A549 (cell line): Measurements from ENCODE around the gene NTHL1. TPM values are rescaled to one million over a fixed set of nuclear protein-coding genes. Genes with fewer than 3 reads are reported as not detected.
A peak's percentile ranks its signal among the peaks of the same experiment; 100 is the strongest.

ENCODE experiments used
- ATAC-seq, 2 experiments: fragments of 200-7000 bp in 1 of 2; fragments of >200 bp in 1 of 2; cut with Nextera tagmentation in 1 of 2; cut with Tn5 transposase in 1 of 2; 3 replicates each; pipeline versions ENCODE4 v1.8.0 to v1.9.1; 2018 to 2020; ENCODE audit warnings: mild to moderate bottlenecking in 1 of 2, moderate library complexity in 1 of 2
- CTCF ChIA-PET: fragments of 300-600 bp; sonication (Branson Sonifier 250); formaldehyde crosslinking; extraction: SDS; loops from one replicate; lab custom pipeline; 2021; ENCODE audit warnings: antibody characterized with exemption, inconsistent platforms; lab: Yijun Ruan, JAX
- POLR2A ChIA-PET: fragments of 350-600 bp; formaldehyde crosslinking; extraction: SDS; loops from one replicate; lab custom pipeline; 2021; ENCODE audit warnings: antibody characterized with exemption, inconsistent platforms; lab: Yijun Ruan, JAX
- DNase-seq, 2 experiments: peaks; one replicate each; pipeline versions ENCODE4 v3.0.0 to v3.0.0-alpha.2; 2011 to 2016; ENCODE audit warnings: low read depth in 1 of 2, low spot score in 1 of 2
- FAIRE-seq: peaks from 2 replicates; lab custom pipeline; 2011; peaks lifted over from hg19 to GRCh38; lab: Jason Lieb, UNC
- H3K27ac ChIP-seq, 2 experiments: fragments of >200 bp; sonication (Bioruptor Twin); formaldehyde crosslinking; 3 replicates each; pipeline ENCODE4 v1.5.1; 2016 to 2017
- H3K4me1 ChIP-seq: fragments of >200 bp; sonication (Bioruptor Twin); formaldehyde crosslinking; 3 replicates; pipeline ENCODE4 v1.6.1; 2016
- H3K4me2 ChIP-seq: fragments of >200 bp; sonication (Bioruptor Twin); formaldehyde crosslinking; 3 replicates; pipeline ENCODE4 v1.6.1; 2016
- H3K4me3 ChIP-seq: fragments of >200 bp; sonication (Bioruptor Twin); formaldehyde crosslinking; 3 replicates; pipeline ENCODE4 v1.5.1; 2016
- H3K9me3 ChIP-seq: fragments of >200 bp; sonication (Bioruptor Twin); formaldehyde crosslinking; 3 replicates; pipeline ENCODE4 v1.6.1; 2016
- BCL3 ChIP-seq: fragments of >200 bp; sonication (Bioruptor Twin); formaldehyde crosslinking; IDR thresholded peaks from 3 replicates; pipeline ENCODE4 v1.6.1; 2016
- CBX2 ChIP-seq: fragments of 200-600 bp; sonication (generic); IDR thresholded peaks from 2 replicates; pipeline ENCODE4 v1.6.1; 2016; ENCODE audit warnings: low read depth, mild to moderate bottlenecking, borderline replicate concordance
- CBX8 ChIP-seq: fragments of 200-600 bp; sonication (generic); IDR thresholded peaks from 2 replicates; pipeline ENCODE4 v1.6.1; 2016
- CHD4 ChIP-seq: fragments of 200-600 bp; sonication (generic); IDR thresholded peaks from 2 replicates; pipeline ENCODE4 v1.6.1; 2016; ENCODE audit warnings: antibody characterized with exemption, mild to moderate bottlenecking, borderline replicate concordance
- E2F6 ChIP-seq: IDR thresholded peaks from 2 replicates; pipeline ENCODE4 v1.6.1; 2012; ENCODE audit warnings: low read depth, borderline replicate concordance
- FOSB ChIP-seq: fragments of 250-450 bp; sonication (Bioruptor Pico); IDR thresholded peaks from 2 replicates; pipeline ENCODE4 v1.5.0; 2020; ENCODE audit warnings: mild to moderate bottlenecking, moderate library complexity
- GATA3 ChIP-seq: IDR thresholded peaks from 2 replicates; pipeline ENCODE4 v1.6.1; 2012; ENCODE audit warnings: borderline replicate concordance
- HMGXB4 ChIP-seq: fragments of 250-450 bp; sonication (Bioruptor Pico); IDR thresholded peaks from 2 replicates; pipeline ENCODE4 v1.5.0; 2021; ENCODE audit warnings: mild to moderate bottlenecking, moderate library complexity, borderline replicate concordance
- HOXA7 ChIP-seq: fragments of 250-450 bp; sonication (Bioruptor Pico); IDR thresholded peaks from 2 replicates; pipeline ENCODE4 v1.5.0; 2020; ENCODE audit warnings: mild to moderate bottlenecking, moderate library complexity
- HOXB5 ChIP-seq: fragments of 250-450 bp; sonication (Bioruptor Pico); IDR thresholded peaks from 2 replicates; pipeline ENCODE4 v1.5.0; 2020; ENCODE audit warnings: mild to moderate bottlenecking, moderate library complexity
- MAFK ChIP-seq: fragments of 450-650 bp; IDR thresholded peaks from 2 replicates; pipeline ENCODE4 v1.6.1; 2014; ENCODE audit not compliant: partially characterized antibody
- NFE2L2 ChIP-seq: fragments of 150-350 bp; conservative IDR thresholded peaks from 2 replicates; pipeline ENCODE4 v1.6.1; 2014; ENCODE audit warnings: low read length
- PHF8 ChIP-seq: fragments of 200-600 bp; sonication (generic); IDR thresholded peaks from 2 replicates; pipeline ENCODE4 v1.6.1; 2016; ENCODE audit warnings: low read depth, mild to moderate bottlenecking, antibody characterized with exemption, moderate library complexity, borderline replicate concordance
- TFCP2L1 ChIP-seq: fragments of 250-450 bp; sonication (Bioruptor Pico); IDR thresholded peaks from 2 replicates; pipeline ENCODE4 v1.5.0; 2021; ENCODE audit warnings: mild to moderate bottlenecking
- USF2 ChIP-seq: fragments of 450-650 bp; IDR thresholded peaks from 2 replicates; pipeline ENCODE4 v1.6.1; 2014; ENCODE audit warnings: antibody characterized with exemption
- ZC3H11A ChIP-seq: fragments of 450-650 bp; IDR thresholded peaks from 2 replicates; pipeline ENCODE4 v1.6.1; 2014; ENCODE audit warnings: antibody characterized with exemption, mild to moderate bottlenecking
- ZFP36 ChIP-seq: fragments of 450-650 bp; IDR thresholded peaks from 2 replicates; pipeline ENCODE4 v1.6.1; 2014; ENCODE audit warnings: borderline replicate concordance; ENCODE audit not compliant: partially characterized antibody
- ZSCAN20 ChIP-seq: fragments of 250-450 bp; sonication (Bioruptor Pico); IDR thresholded peaks from 2 replicates; pipeline ENCODE4 v1.8.0; 2022; ENCODE audit warnings: mild to moderate bottlenecking, moderate library complexity
- WGBS: methylation state at CpG from one replicate; pipeline ENCODE4 v1.1.6; 2017; ENCODE audit errors: missing lambda C conversion rate; 5-methylcytosine and 5-hydroxymethylcytosine counted together
- polyA plus RNA-seq, 4 experiments: library from polyadenylated mRNA; depleted of rRNA in 3 of 4; stranded (reverse); fragments of >200 nt; fragmentation: RNase III in 1 of 4; extraction: RNeasy Plus Mini Kit Qiagen cat#74134 plus additional on column Dnase treatment in 1 of 4; gene quantifications; 2 replicates in 3 of 4; 3 replicates in 1 of 4; pipeline ENCODE4 v1.2.3, GENCODE V29; 2011 to 2017
- TF ChIP-seq, protein P1 (sequence below): fragments of 150-350 bp; IDR thresholded peaks from 2 replicates; pipeline ENCODE4 v1.6.1; 2014; ENCODE audit warnings: low read depth, mild to moderate bottlenecking, low read length

NTHL1 gene
- polyA plus RNA-seq, 2 of the 4 experiments (the other 2 are of a cell fraction): 28.8 to 42.3 TPM

DNA sequence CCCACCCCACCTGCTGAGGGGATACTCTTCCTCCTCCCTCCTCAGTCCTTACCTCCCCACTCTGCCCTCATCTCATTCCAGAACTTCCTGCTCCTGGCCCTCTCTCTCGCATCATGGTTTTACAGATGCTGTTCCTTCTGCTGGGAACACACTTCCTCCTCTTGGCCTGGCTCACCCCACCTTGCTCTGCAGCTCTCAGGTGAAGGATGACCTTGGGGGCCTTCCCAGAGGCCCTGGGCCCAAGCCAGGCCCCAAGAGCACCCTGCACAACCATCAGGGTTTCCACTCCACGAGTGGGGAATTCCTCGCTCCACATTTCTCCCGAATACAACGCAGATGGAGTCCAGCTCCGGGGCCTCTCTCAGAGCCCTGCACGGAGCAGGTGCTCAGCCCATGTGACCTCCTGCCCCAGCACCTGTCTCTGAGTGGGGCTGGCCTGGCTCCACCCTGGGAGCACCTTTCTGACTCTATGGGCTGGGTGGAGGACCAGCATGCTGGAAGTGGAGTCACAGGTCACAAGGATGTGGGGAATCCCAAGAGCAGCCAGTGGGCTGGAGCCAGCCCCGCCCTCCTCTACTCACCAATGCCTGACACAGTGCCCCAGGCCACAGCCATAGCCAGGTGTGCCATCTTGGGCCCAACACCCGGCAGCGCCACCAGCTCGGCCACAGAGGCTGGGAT is 4.5 kb downstream of the NTHL1 start:
- CTCF ChIA-PET: interaction anchor here (0.9 to 3.8 kb wide), 5 partner anchors 10 to 98 kb away, joined by 3 to 17 read pairs (median 6); no protein-coding TSS in a partner anchor
- TF ChIP-seq, protein P1, sequence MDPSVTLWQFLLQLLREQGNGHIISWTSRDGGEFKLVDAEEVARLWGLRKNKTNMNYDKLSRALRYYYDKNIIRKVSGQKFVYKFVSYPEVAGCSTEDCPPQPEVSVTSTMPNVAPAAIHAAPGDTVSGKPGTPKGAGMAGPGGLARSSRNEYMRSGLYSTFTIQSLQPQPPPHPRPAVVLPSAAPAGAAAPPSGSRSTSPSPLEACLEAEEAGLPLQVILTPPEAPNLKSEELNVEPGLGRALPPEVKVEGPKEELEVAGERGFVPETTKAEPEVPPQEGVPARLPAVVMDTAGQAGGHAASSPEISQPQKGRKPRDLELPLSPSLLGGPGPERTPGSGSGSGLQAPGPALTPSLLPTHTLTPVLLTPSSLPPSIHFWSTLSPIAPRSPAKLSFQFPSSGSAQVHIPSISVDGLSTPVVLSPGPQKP: no peak
- TF ChIP-seq CBX2: no peak
- TF ChIP-seq HOXA7 (CRISPR knock-in tag): no peak
- no peak for TF ChIP-seq CBX8
- no peak for TF ChIP-seq BCL3
- no peak for TF ChIP-seq GATA3
- no peak for TF ChIP-seq ZSCAN20 (CRISPR knock-in tag)
- TF ChIP-seq HOXB5: no peak
- TF ChIP-seq HMGXB4: no peak
- TF ChIP-seq E2F6: no peak
- TF ChIP-seq FOSB (CRISPR knock-in tag): no peak
- TF ChIP-seq MAFK: no peak
- TF ChIP-seq NFE2L2: no peak
- no peak for TF ChIP-seq PHF8
- TF ChIP-seq TFCP2L1: no peak
- TF ChIP-seq USF2: no peak
- no peak for TF ChIP-seq ZC3H11A
- no peak for TF ChIP-seq ZFP36
- TF ChIP-seq CHD4: no peak
- TF ChIP-seq, all 56 proteins: peak for 0
- Histone ChIP-seq H3K4me2 (0 out of 3 replicates have a peak overlapping the region, but pooled peaks have one; percentile 34), H3K4me1 (peaks cover 71% of the 10 kb centered on the region), H3K27ac (peak overlapping the region; percentile 42 to 90; a peak in 5 of 6 replicates), H3K4me3 (no peak overlapping the region), H3K9me3 (no peaks in the 10 kb centered on the region)
- no peak for ATAC-seq
- WGBS: 77% methylated on average over 9 of the region's 11 CpGs
- FAIRE-seq: no peak
- POLR2A ChIA-PET: interaction anchor here (0.7 kb wide), 1 partner anchor 83 kb away, joined by 5 read pairs; no protein-coding TSS in a partner anchor
- DNase-seq: no peak
